ENCODE data around the gene TRUB2.
A peak's percentile ranks its signal among the peaks of the same experiment; 100 is the strongest.
"Not testable (repeated sequence)": the region's sequence is repeated elsewhere in the genome, so short reads cannot be mapped to it uniquely, and the experiment has no call there.

TRUB2 gene

GRCh38 chr9:128297221-128297773 is 24.9 kb downstream of the TRUB2 start:
- no peak for FAIRE-seq

DNA sequence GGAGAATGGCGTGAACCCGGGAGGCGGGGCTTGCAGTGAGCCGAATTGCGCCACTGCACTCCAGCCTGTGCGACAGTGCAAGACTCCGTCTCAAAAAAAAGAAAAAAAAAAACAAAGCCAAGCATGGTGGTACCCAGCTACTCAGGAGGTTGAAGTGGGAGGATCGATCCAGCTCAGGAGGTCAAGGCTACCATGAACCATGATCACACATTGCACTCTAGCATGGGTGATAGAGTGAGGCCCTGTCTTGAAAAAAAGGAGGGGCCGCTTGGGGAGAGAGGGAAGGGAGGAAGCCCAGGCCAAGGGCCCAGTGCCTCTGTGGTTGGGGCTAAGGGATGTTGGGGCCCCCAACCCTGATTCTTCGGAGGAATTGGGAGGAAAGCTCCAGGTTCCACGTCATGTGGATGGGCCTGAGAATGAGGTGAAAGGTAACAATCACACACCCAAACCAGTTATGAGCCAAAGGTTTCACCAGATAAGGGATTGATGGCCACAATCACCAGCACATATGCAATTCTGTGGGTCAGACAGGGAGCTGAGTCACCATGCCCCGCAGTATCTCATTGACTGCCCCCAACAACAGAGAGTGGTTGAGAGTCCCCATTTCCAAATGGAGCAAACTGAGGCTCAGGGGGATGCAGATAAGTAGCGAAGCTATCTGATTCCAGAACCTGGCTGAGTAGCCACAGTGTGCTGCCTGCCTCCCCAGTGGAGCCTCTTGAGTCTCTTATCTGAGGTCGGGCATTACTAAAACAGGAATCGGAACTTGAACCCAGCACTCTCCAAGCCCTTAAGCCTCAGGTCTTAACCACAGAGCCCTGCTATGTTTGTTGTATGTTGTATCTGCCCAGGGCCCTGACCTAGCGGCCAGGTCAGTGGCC is 25.7 kb downstream of the TRUB2 start:
- FAIRE-seq, result no peak

DNA sequence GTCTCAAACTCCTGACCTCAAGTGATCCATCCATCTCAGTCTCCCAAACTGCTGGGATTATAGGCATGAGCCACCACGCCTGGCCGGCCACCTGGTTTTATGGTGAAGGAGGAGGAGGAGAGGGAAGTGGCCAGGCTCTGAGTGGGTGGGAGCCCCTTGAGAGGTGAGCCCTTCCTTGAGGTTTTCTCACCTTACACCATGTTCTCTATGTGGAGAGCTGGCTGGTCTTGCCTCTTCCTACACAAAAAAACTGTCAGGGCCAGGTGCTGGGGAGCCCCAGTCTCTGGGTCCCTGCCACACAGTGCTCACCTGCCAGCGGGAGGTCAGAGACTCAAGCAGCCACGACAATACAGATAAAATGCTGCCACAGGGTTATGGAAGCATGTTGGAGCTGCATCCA is 28.1 kb downstream of the TRUB2 start:
- FAIRE-seq, result no peak

GRCh38 chr9:128293091-128293490 is 29.2 kb downstream of the TRUB2 start:
- no peak for FAIRE-seq

DNA sequence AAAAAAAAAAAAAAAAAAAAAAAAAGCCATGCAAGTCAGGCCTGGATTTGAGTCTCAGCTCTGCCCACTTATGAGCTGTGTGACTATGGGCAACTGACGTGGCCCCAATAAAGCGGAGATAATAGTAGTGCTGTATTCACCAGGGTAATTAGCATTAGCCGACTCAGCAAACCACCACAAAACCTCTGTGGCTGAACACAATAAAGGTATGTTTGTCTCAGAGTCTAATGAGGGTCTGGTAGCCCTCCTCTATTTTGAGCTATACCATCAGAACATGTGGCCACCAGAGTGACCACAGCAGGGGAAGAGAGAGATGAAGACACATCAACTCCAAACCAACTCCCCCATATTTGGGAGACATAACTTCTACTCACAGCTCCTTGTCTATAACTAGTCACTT is 30.2 kb downstream of the TRUB2 start:
- no peak for FAIRE-seq

GRCh38 chr9:128288273-128289004 is 33.8 kb downstream of the TRUB2 start:
- FAIRE-seq, result no peak

DNA sequence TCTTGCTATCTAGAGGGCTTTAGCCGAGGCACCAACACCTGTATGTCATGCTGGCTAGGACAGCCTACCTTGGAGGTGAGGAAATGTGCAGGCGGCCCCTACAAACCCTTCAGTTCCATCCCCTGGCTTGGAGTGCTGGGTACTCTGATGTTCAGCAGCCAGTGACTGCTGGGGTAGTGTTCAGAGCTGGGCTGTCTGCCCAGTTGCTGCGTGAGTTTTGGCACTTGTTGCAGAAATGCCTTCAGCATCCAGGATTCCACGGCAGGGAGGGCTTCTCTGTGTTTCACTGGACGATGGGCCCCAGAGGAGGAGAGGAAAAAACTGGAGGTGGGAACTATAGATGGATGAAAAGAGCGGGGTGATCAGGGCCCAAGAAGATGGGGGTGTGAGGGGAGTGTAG is 35.8 kb downstream of the TRUB2 start:
- FAIRE-seq, result no peak

GRCh38 chr9:128285033-128285784 is 37.0 kb downstream of the TRUB2 start:
- no peak for FAIRE-seq

GRCh38 chr9:128282500-128282899 is 39.7 kb downstream of the TRUB2 start:
- FAIRE-seq, result no peak

DNA sequence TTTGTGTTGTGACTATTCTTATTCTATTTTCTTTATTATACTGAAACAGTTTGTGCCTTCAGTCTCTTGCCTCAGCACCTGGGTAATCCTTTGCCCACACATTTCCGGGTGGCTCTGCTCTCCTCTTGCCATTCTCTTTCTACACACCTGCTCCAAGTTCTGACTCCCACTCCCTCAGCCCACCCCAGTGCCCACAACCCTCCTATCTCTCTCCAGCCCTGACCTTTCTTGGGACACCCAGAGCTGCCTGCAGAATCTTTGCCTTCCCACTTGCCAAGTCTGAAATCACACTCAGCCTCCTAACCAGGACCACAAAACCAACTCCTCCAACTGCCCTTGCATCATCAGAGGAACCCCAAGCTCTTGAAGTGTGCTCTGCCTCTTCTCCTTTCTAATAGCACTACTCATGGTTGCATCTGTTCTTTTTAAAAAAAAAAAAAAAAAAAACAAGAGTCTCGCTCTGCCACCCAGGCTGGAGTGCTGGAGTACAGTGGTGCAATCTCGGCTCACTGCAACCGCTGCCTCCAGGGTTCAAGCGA is 42.1 kb downstream of the TRUB2 start:
- FAIRE-seq, result no peak

- FAIRE-seq, result not testable (repeated sequence)
These were observed 42.9 kb downstream of the TRUB2 start for GRCh38 chr9:128279088-128280073.

DNA sequence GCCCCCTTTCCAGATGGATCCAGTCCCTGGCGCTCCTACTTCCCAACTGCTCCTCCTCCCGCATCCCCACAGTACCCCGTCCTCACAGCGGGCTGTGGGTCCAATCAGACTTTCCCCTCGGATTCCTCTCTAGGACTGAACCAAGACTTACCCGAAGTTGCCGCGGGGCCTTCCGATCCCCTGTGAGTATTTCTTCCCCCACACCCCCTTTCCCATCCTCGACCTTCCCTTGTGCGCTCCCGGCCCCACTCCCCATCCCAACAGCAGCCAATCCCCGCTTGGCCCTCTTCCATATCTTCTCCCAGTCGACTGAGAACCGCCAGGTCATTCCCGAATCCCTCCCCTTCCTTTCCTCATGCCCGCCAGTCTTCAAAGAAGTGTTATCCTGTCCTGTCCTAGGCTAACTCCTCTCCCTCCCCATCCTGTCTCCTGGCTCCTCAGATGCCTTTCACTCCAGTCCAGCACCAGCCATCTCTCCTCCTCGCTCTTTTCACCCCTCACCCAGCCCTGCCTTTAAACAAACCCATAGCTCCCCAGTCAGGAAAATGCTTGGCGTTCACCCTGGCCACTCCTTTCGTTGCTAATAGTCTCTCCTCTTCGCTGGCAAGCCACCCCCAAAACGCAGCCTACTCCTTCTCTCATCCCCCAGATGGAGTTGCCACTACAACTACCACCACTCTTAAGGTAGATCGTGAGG is 45.5 kb downstream of the TRUB2 start:
- no peak for FAIRE-seq

- peak; percentile 94 for FAIRE-seq
These were observed 46.2 kb downstream of the TRUB2 start, which contains the start of gene SWI5 for GRCh38 chr9:128276008-128276573. TSS of gene SWI5 (plus strand) at chr9:128276276.

- FAIRE-seq, result no peak
These were observed 46.8 kb downstream of the TRUB2 start, which contains the start of gene GOLGA2 for GRCh38 chr9:128275198-128276007. TSS of gene GOLGA2 (minus strand) at chr9:128276007. CDS start at chr9:128275976, 31 bp downstream.

DNA sequence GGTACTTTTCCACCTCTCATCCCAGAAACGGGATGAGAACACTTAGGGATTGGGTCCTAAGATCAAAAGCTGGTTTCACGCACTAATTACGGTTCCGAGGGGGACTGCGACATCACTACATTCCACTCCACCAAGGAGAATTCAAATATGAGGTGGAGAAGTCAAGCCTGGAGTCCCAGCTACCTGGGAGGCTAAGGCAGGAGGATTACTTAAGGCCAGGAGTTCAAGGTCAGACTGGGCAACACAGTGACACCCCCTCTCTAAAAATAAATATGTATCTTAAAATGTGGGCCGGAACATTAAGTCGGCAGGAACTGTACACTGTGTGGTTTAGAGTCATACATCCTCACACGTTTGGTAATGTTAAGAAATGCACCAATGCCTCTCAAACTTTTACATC is 48.0 kb downstream of the TRUB2 start:
- no peak for FAIRE-seq

GRCh38 chr9:128271512-128271911 is 50.7 kb downstream of the TRUB2 start:
- no peak for FAIRE-seq

DNA sequence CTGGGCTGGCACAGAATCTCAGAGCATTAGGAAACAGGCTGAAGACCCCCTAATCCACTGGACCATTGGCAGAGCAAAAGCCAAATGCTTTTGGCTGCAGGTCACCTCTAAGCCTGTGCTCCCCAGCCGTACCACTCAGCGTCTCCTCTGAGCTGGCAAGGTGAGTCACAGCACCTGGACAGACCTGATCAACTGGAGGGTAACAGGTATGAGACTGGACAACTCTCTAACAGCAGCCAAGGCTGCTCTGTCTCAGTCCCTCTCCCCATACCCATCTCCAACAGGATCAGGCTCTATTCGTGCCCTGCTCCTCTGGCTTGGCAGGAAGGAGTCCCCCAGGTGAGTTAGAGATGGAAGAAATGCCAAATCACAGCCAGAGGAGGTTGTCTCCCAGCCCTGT is 51.1 kb downstream of the TRUB2 start:
- no peak for FAIRE-seq

GRCh38 chr9:128266868-128267590 is 55.2 kb downstream of the TRUB2 start:
- FAIRE-seq, result no peak
